Retinal pigment epithelial cell (primary cell): Measurements from ENCODE around the gene MYRIP.
A peak's percentile ranks its signal among the peaks of the same experiment; 100 is the strongest.
"Not testable (repeated sequence)": the region's sequence is repeated elsewhere in the genome, so short reads cannot be mapped to it uniquely, and the experiment has no call there.

Source experiments
- DNase-seq: peaks from one replicate; pipeline ENCODE4 v3.0.0-alpha.2; 2010; ENCODE audit warnings: low read depth
- H3K4me3 ChIP-seq: 2 replicates; pipeline ENCODE4 v1.5.1; 2011; ENCODE audit warnings: mild to moderate bottlenecking, low read length, control low read depth, moderate library complexity
- TF ChIP-seq, protein P1 (sequence below): conservative IDR thresholded peaks from 2 replicates; pipeline ENCODE4 v1.5.1; 2011; ENCODE audit warnings: low read depth, low read length, control low read depth, inconsistent platforms

Gene MYRIP

DNA sequence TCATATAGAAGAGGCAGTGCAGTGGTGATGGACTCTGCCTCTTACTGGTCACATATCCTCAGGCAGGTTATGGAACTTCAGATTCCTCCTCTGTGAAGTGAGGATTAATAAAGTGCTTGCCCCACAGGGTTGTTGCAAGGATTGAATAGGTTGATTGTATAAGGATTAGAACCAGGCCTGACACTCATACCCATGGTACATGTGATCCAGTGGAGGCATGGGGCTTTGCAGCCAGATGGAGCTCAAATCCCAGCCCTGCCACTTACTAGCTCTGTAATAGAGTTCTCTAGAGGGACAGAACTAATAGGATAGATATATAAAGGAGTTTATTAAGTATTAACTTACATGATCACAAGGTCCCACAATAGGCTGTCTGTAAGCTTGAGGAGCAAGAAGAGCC is 315.5 kb downstream of the MYRIP start:
- TF ChIP-seq, protein P1, sequence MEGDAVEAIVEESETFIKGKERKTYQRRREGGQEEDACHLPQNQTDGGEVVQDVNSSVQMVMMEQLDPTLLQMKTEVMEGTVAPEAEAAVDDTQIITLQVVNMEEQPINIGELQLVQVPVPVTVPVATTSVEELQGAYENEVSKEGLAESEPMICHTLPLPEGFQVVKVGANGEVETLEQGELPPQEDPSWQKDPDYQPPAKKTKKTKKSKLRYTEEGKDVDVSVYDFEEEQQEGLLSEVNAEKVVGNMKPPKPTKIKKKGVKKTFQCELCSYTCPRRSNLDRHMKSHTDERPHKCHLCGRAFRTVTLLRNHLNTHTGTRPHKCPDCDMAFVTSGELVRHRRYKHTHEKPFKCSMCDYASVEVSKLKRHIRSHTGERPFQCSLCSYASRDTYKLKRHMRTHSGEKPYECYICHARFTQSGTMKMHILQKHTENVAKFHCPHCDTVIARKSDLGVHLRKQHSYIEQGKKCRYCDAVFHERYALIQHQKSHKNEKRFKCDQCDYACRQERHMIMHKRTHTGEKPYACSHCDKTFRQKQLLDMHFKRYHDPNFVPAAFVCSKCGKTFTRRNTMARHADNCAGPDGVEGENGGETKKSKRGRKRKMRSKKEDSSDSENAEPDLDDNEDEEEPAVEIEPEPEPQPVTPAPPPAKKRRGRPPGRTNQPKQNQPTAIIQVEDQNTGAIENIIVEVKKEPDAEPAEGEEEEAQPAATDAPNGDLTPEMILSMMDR, result no peak
- peak; percentile 42 for DNase-seq
- no peak overlapping the region for H3K4me3 ChIP-seq

GRCh38 chr3:40128166-40128565 is 318.8 kb downstream of the MYRIP start:
- no peak overlapping the region for H3K4me3 ChIP-seq
- TF ChIP-seq, protein P1, result no peak
- DNase-seq, result no peak

DNA sequence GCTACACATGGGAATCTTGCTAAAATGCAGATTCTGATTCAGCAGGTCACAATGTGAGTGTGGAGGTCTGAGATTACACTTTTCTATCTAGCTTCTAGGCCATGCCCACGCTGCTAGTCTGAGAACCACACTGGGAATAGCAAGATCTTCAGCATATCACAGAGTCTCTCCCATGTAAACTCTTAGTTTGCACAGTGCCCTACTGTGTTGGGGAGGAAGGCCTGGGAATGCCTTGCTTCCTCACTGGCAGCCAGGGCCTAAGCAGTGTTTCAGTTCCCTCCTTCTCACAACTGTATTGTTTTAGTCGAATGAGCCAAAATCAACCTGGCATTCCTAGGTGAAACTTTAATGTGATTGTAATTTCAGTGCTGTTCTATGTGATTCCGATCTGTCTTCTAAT is 320.1 kb downstream of the MYRIP start:
- TF ChIP-seq, protein P1, result no peak
- no peak overlapping the region for H3K4me3 ChIP-seq
- no peak for DNase-seq

DNA sequence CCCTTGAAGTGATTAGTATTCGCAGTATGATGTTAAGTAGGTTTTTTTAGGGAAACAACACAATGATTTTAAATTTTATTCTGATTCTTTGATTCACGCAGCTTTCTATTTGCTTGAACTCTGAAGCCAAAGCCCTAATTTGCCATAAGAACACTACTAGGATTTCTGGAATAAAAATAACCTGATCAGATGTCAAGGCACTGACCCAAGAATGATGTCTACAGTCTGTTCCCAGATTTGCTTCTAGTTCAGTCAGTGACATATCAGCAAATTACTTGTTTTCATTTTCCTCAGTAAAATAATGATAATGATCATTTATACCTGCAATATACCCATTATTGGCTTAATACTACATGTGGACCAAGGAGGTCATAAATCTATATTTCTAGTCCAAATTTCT is 320.6 kb downstream of the MYRIP start:
- no peak overlapping the region for H3K4me3 ChIP-seq
- no peak for DNase-seq
- TF ChIP-seq, protein P1, result no peak

DNA sequence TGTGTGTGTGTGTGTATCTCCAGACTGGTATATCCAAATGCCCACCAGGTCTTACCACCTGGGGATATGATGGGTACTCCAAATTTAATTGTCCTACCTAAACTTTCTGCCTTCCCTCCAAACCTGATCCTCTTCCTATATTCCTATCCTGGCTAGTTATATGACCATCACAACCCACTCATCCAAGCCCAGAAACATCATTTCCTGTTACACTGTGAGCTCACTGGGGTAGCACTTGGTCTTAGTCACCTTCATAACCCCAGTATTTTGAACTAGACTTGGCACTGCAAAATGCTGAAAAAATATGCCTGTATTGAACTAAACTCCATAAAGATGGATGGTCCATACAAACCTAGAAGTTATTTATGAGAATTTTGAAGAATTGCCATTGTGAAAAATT is 321.3 kb downstream of the MYRIP start:
- no peak overlapping the region for H3K4me3 ChIP-seq
- TF ChIP-seq, protein P1, result no peak
- no peak for DNase-seq

GRCh38 chr3:40133886-40134575 is 324.6 kb downstream of the MYRIP start:
- not testable (repeated sequence) for DNase-seq, H3K4me3 ChIP-seq

- no peak overlapping the region for H3K4me3 ChIP-seq
- no peak for DNase-seq
- TF ChIP-seq, protein P1, result no peak
Observed at GRCh38 chr3:40137591-40138295, 328.3 kb downstream of the MYRIP start.
